ENCODE data around the gene ZNF165.
A peak's percentile ranks its signal among the peaks of the same experiment; 100 is the strongest.

The ZNF165 gene

GRCh38 chr6:28124350-28124970, 44.1 kb downstream of the ZNF165 start, which contains the start of gene ZSCAN16:
Gene ZSCAN16 (plus strand): TSS chr6:28124609. CDS start chr6:28125444, 835 bp downstream.
- TF ChIP-seq CTCF (IDR thresholded peaks at IDR 0.05; ENCODE audit: insufficient read depth, low read length, poor library complexity, severe bottlenecking) = no peak
- H3K27me3 ChIP-seq (replicated peaks; ENCODE audit: control insufficient read depth, insufficient read depth, low read length) = no peaks in the 10 kb centered on the region
- peak; percentile 86 for DNase-seq (ENCODE audit: extremely low read depth, insufficient read length)
- peaks cover 3% of the 10 kb centered on the region for H3K36me3 ChIP-seq (ENCODE audit: control insufficient read depth, insufficient read depth, low read length)
- peak within 1 kb of the TSS; percentile 92 for H3K4me3 ChIP-seq (replicated peaks; ENCODE audit: low read depth, low read length)

GRCh38 chr6:28124971-28125353, 44.6 kb downstream of the ZNF165 start:
- peak overlapping the region; percentile 92 for H3K4me3 ChIP-seq (replicated peaks; ENCODE audit: low read depth, low read length)
- DNase-seq (ENCODE audit: extremely low read depth, insufficient read length) = no peak
- no peak for TF ChIP-seq CTCF (IDR thresholded peaks at IDR 0.05; ENCODE audit: insufficient read depth, low read length, poor library complexity, severe bottlenecking)
- peaks cover 5% of the 10 kb centered on the region for H3K36me3 ChIP-seq (ENCODE audit: control insufficient read depth, insufficient read depth, low read length)
- H3K27me3 ChIP-seq (replicated peaks; ENCODE audit: control insufficient read depth, insufficient read depth, low read length) = no peaks in the 10 kb centered on the region

GRCh38 chr6:28125401-28125800, 45.0 kb downstream of the ZNF165 start:
- H3K27me3 ChIP-seq (replicated peaks; ENCODE audit: control insufficient read depth, insufficient read depth, low read length) = no peaks in the 10 kb centered on the region
- H3K36me3 ChIP-seq (ENCODE audit: control insufficient read depth, insufficient read depth, low read length) = peaks cover 3% of the 10 kb centered on the region
- TF ChIP-seq CTCF (IDR thresholded peaks at IDR 0.05; ENCODE audit: insufficient read depth, low read length, poor library complexity, severe bottlenecking) = no peak
- DNase-seq (ENCODE audit: extremely low read depth, insufficient read length) = no peak
- H3K4me3 ChIP-seq (replicated peaks; ENCODE audit: low read depth, low read length) = peak overlapping the region; percentile 92; the same call in 1 of the 2 replicates

- Histone ChIP-seq H3K27me3 (replicated peaks; ENCODE audit: control insufficient read depth, insufficient read depth, low read length) (no peaks in the 10 kb centered on the region), H3K4me3 (replicated peaks; ENCODE audit: low read depth, low read length) (no peak overlapping the region), H3K36me3 (ENCODE audit: control insufficient read depth, insufficient read depth, low read length) (peaks cover 6% of the 10 kb centered on the region; the same call in 1 of the 2 replicates)
- peak; percentile 51 for TF ChIP-seq CTCF (IDR thresholded peaks at IDR 0.05; ENCODE audit: insufficient read depth, low read length, poor library complexity, severe bottlenecking)
- no peak for DNase-seq (ENCODE audit: extremely low read depth, insufficient read length)
Observed at GRCh38 chr6:28134015-28134414, 53.6 kb downstream of the ZNF165 start.

GRCh38 chr6:28134716-28135115, 54.3 kb downstream of the ZNF165 start:
- H3K4me3 ChIP-seq (replicated peaks; ENCODE audit: low read depth, low read length) = no peak overlapping the region
- no peaks in the 10 kb centered on the region for H3K27me3 ChIP-seq (replicated peaks; ENCODE audit: control insufficient read depth, insufficient read depth, low read length)
- H3K36me3 ChIP-seq (ENCODE audit: control insufficient read depth, insufficient read depth, low read length) = peaks cover 4% of the 10 kb centered on the region; the same call in 1 of the 2 replicates
- DNase-seq (ENCODE audit: extremely low read depth, insufficient read length) = no peak
- TF ChIP-seq CTCF (IDR thresholded peaks at IDR 0.05; ENCODE audit: insufficient read depth, low read length, poor library complexity, severe bottlenecking) = no peak
